DMS153 treated with DMSO at 0.1 percent for 48 hours (cell line): Measurements from ENCODE around the gene SEMA3B.

Source experiments
- DNase-seq: peaks from one replicate; lab custom pipeline; 2025; ENCODE audit not compliant: unreplicated experiment; lab: John Stamatoyannopoulos, UW

The SEMA3B gene

DNA sequence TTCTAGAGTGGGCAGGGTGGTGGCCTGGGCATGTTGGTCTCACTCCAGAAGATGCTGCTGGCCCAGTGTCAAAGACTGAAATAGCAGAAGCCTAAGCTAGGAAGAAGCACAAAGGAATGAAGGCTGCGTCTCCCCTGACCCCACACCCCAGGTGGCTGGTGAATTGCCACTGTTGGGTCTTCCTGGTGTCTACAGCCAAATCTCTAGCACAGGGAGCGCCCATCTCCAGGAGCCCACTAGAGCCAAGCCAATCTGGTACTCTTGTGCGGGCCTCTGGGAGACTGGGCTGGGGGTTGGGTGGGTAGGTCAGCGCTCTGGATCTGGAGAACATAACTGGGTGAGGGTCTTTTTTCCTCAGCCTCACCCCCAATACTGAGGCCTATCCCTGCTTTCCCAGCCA, 58.2 kb downstream of the SEMA3B start:
- DNase-seq = no peak
